Measurements from ENCODE around the gene AP1AR.
"Not testable (repeated sequence)": the region's sequence is repeated elsewhere in the genome, so short reads cannot be mapped to it uniquely, and the experiment has no call there.

The AP1AR gene, protein sequence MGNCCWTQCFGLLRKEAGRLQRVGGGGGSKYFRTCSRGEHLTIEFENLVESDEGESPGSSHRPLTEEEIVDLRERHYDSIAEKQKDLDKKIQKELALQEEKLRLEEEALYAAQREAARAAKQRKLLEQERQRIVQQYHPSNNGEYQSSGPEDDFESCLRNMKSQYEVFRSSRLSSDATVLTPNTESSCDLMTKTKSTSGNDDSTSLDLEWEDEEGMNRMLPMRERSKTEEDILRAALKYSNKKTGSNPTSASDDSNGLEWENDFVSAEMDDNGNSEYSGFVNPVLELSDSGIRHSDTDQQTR

DNA sequence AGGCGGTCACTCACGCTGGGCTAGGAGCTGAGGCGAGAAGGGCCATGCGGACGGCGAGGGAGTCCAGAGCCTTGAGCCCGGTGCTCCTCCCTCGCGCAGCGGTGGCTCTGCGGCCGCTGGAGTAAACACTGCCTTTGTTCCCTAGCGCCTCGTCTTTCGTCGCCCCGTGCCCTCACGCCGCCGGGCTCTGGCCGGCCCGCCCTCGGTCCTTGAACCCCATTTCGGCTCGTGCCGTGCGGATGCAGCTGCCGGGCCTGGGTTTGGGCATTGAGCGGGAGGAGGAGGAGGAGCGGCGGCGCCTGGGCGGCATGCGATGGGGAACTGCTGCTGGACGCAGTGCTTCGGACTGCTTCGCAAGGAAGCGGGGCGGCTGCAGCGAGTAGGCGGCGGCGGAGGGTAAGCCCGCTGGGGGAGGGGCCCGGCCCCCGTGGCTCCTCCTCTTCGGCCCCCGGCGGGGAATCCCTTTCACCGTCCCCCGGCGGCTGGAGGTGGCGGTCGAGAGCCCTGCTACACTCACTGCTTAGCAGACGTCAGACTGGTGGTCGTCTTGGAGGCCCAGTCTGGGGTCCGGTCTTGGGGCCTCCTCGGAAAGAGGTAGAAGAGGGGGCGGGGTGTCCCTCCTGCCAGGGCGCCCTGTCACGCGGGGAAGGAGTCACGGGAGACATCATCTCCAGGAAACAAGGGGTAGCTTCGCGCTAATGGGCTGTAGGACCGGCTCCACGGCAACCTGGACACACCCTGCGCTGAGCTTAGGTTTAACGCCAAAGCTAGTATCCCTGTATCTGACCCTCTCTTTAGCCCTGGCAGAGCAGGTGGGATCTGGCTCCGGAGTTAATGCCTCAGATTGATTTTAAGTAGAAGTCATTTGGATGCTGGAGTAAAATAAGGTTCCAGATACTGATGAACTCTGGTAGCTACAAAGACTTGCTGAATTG lies at the start of gene AP1AR:
AP1AR (plus strand) TSS at position 9 of the 935 bp plus-strand sequence; CDS start at position 314, 305 bp downstream.
- peak; percentile 55 for DNase-seq

DNA sequence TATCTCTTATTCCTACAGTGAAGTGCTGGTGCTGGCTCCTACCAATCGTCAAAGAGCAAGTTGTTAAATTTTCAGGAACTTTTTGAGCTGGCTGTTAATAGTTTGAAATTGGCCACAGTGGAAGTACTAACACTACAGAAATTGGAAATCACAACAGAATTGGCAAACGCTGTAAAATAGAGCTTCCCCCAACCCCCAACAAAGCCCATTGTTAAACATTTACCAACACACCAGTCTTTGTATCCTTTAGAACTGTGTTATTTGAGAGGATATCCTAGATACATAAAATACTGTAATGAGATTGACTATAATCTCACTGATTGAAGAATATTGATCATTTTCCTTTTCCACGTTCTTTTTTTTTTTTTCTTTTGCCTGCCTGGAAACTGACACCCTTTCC lies 49.0 kb upstream of the AP1AR start:
- DNase-seq = no peak

DNA sequence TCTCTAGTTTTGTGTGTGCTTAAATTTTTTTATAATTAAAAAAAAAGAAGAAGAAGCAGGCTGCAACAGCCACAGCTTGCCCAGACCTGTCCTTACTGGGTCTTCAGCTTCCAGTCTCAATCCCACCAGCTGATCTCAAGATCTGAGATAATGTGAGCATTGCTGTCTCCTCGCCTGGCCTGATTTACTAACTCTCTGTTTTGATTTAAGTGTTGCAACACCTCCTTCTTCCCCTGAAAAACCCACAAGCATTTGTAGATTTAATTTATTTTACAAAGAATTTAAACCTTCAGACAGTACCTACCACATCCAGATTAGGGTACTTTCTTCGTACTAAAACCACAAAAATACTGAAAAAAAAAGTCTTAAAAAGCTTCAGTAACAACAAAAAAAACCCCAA lies 48.3 kb upstream of the AP1AR start:
- DNase-seq = no peak

DNA sequence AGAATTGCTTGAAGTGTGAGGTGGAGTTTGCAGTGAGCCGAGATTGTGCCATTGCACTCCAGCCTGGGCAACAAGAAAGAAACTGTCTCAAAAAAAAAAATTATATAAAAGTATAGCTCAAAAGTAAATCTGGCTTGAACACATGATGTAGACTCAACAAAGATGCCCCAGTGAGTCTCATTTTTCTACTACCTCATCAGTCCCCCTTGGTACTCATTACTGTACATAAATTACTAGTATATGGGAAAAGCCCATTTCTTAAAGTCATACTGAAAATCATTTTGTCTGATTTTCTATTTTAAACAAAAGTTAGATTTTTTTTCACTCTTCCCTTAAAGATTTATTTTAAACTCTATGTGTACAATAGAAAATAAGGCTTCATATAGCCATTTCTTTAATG lies 47.1 kb upstream of the AP1AR start:
- no peak for DNase-seq

DNA sequence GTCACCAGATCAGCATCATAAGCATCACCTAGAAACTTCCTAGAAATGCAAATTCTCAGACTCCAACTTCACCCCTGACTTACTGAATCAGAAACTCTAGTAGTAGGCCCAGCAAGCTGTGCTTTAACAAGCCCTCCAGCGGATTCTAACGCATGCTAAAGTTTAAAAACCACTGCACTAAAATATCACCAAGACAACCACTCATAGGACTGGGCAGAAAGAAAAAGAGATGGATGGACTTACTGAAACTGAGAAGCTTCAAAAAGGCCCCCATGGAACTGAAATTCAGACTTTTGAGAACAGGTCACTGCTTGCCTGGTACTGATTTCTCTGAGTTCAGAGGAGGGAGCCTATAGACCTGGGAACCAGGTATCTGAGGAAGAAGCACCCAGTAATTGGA lies 46.3 kb upstream of the AP1AR start:
- DNase-seq = no peak

DNA sequence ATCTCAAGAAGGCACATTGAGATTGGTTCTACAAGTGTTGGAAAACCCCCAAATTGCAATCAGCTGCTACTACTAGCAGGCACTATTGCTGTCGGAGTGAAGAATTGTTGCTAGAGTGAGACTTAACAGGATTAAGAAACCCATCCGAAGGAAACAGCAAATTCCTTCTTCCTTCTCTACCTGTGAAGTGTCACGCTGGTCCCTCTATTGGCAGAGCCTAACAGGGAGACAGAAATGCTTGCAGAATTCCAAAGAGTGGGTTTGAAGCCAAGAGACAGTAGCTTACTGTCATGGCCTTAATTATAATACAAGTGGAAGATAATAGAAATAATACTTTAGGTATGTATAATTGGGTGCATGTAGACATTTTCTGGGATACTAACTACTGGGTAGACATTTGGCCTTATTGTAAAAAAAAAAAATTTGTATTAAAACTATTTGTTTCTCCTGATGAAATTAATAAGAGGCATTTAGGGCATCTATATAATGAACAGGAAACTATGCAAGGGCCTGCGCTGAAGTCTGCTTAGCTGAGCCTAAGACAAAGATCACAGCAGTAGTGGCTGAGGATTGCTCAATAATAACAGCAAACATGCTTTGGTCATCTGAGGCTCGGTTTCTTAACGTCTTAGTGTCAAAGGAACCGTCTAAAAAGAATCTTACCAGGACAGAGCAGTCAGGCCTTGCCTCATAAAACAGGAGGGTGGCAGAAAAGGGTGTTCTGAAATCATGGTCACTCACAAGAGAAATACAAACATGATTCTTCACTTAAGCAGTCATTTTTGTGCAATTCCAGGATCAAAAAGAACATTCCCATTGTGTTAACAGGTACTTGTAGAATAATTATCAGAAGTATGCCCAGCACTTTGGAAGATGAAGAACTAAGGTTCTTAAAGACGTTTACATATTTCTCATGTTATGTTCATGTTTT lies 45.6 kb upstream of the AP1AR start:
- no peak for DNase-seq

DNA sequence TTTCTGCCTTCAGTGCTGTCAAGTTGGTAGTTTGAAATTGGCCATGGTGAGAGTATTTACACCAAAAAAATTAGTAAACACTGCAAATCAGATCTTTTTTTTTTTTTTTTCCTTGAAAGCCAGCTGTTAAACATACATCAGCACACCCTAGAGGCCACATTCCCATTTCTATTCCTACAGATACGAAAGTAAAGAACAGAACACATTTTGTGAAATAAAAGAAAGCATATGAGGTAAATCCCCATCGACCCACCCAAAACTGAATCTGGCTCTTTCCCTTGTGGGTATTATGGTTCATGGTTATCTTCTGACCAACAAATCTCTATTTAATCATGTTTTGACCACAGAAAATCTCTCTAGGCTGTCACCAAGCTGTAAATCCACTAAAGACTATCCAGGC lies 41.8 kb upstream of the AP1AR start:
- peak; percentile 19 for DNase-seq

DNA sequence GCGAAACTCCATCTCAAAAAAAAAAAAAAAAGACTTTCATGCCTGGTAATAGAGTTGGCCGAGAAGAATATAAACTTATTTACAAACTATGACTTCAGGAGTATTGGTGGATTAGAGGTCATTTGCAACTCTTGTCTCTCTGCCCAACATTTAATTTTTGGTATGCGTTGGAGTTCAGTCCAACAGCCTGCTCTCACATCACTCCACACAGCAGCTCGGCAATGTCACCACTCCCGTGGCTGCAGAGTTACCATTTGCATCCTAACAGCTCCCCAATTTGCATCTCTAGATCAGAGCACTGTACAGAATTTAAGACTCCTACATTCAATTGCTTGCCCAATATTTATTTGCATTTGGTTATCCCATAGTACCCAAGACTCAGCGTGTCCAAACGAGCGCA lies 40.9 kb upstream of the AP1AR start:
- no peak for DNase-seq

DNA sequence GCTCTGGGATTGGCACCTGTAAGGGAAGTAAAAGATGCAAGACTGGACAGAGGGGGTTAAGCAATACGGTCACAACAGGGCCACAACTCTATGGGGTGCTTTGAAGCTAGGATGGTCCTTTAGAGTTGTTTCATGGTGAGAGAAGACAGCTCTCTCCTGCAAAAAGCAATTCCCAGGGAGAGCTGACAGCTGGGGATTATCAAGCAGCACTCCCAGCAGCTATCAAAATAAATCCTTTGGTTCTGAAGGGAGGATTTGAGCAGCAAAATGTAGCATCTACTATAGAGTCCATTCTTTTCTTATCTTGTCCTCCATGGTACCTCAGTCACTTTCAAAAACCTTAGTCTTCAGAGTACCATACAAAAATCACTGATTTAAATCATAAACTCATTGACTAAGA lies 35.1 kb upstream of the AP1AR start:
- no peak for DNase-seq

DNA sequence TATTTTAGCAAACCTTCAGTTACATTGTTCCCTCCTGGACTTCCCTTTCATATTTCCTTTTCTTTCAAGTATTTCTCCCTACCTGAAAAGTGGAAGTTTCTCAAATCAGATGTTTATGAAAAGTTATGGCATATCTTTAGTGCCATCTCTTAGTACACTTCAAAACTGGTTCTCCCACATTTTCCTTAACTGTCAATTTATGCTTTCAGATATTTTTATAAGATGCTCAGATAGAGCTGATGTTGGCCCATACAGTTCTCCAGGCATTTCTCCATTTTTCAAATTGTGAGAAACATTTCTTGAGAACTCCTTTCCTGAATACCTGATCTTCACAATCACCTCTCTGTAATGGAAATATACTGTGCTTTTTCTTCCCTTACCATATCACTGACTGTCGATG lies 32.5 kb upstream of the AP1AR start:
- no peak for DNase-seq

DNA sequence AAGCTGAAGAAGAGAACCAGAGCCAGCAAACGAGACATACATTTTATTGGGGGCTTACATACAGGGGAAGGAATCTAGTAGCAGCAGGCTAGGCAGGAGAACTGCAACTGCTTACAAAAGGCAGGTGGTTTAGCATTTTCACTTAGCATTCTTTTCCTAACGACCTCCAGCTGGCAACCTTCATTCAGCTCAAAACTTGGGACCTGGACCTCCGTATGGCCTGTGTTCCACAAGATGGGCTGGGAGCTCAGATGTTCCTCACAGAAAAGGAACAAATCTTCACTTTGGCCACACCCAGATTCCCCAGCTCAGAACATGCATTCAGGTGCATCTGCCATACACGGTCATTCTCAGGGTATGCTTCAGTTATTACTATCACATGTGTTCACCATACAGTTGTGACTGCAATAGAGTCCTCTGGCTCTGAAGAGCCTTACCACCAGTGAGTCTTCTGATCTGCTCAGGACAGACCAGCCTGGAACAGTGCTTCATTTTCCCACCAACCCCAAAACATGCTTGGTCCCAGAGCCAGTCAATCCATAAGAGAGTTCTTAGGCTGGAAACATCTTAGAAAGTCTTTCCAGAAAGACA lies 29.6 kb upstream of the AP1AR start:
- no peak for DNase-seq

DNA sequence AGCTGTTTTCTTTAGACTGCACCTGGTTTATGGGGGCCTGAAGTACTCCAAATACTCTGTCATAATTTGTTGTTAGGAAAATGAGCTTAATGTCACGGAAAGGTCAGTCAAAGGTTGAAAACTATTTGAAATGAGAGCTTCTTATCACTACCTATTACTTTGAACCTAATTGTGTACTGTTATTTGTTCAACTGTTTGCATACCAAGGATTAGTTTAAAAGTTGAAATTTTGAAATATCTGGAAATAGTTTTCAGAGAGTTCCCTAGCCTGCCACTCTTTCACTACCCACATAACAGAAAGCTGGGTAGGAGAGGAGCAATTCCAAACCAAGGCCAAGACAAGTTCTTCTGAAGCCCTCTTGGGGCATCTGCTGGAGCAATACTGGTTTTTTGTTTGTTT lies 28.0 kb upstream of the AP1AR start:
- no peak for DNase-seq

DNA sequence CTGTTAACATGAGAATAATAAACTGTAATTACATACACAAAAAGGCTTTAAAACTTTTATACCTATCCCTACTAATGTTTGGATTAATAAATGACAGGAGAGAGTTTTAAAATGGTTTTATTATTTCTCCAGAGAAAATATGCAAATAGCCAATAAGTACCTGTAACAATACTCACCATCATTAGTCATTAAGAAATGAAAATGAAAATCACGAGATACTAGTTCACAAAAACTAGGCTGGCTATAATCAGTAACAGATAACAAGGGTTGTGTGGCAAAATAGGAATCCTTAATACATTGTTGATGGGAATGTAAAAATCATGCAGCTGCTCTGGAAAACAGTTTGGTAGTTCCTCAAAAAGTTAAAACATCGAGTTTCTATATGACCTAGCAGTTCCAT lies 25.2 kb upstream of the AP1AR start:
- no peak for DNase-seq

DNA sequence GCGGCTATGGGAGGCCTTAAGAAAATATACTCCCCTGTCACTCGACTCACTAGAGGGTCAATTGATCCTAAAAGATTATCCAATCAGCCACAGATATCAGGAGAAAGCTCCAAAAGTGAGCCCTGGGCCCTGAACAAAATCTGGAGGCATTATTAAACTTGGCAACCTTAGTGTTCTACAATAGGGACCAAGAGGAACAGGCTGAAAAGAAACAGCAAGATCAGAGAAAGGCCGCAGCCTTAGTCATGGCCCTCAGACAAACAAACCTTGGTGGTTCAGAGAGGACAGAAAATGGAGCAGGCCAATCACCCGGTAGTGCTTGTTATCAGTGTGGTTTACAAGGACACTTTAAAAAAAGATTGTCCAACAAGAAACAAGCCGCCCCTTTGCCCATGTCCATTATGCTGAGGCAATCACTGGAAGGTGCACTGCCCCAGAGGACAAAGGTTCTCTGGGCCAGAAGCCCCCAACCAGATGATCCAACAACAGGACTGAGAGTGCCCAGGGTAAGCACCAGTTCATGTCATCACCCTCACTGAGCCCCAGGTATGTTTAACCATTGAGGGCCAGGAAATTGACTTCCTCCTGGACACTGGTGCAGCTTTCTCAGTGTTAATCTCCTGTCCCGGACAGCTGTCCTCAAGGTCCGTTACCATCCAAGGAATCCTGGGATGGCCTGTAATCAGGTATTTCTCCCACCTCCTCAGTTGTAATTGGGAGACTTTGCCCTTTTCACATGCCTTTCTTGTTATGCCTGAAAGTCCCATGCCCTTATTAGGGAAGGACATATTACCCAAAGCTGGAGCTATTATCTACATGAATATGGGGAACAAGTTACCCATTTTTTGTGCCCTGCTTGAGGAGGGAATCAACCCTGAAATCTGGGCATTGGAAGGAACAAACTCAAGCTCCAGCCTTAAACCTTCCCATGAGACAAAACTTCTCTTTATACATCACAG lies 23.2 kb upstream of the AP1AR start:
- not testable (repeated sequence) for DNase-seq

DNA sequence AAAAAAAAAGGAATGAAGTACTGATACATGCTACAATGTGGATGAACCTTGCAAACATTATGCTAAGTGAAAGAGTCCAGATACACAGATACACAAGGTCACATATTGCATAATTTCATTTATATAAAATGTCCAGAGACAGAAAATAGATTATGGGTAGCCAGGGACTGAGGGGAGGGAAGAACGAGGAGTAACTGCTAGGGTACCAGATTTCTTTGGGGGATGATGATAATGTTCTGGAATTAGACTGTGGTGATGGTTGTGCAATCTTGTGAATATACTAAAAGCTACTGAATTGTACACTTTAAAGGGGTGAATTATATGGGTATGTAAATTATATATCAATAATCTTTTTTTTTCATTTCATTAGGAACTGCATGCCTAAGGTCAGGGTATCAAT lies 20.8 kb upstream of the AP1AR start:
- peak; percentile 37 for DNase-seq

DNA sequence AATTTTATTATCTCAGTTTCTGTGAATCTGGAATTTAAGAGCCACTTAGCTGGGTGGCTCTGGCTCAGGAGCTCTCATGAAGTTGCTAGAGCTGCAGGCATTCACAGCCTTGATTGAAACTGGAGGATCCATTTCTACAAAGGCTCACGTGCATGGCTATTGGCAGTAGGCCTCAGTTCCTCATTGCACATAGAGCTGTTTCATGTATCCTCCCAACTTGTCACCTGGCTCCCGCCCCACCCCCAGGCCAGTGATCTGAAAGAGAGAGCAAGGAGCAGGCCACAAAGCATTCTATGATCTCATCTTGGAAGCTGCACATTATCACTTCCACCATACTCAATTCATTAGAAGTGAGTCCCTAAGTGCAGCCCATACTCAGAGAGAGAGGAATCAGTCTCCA lies 18.5 kb upstream of the AP1AR start:
- peak; percentile 18 for DNase-seq

DNA sequence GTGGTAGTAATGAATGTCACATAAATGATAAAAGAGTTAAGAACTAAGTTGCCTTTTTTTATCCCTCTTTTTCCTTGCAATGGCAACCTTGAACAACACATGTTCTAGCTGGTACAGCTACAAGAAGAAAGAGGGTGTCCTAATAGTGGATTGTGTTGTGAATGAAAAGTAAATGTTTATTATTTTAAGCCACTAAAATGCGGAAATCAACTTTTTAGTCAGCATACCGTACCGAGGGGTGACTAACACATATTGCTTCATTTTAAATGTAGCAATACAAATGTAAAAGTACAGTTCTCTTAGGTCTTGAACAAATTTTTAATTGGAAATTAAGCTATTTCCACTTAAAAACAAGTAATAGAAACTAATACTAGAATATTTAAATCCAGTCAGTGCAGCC lies 17.7 kb upstream of the AP1AR start:
- peak; percentile 85 for DNase-seq

DNA sequence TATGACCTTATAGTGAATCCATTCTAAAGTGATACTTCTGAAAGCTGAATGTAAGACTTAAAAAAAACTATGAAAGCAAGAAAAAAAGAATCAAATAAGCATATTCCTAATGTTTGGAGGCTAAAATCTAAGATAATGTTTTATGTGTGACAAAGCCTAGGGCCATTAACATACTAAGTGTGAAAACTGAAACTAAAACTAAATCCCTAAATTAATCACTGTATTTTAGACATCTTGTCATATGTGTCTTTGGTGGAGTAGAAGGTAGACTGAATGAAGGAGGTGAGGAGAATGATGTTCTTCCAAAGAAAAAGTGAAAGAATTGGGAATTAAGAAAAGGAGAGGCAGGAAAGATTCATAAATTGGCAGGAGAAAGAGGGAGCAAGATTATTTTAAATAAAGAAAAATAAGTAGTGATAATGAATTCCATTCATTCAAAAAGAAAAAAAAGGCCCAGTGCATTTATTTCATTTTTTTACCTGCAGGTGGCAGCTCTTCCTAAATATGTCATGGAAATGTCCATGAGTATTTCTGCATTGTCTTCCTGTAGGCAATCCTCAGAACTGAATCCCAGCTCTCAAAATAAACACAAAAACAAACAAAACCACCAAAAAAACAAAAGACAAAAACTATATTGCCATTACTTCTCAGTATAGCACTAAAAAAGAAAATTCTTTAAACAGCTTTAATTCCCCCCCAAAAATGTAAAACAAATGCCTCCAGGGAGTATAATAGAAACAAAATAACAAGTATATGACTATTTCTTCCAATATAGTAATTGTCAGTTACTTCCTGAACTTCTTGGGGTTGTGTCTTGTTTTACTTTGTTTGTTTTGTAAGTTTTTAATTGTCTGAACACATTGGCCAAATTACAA lies 17.0 kb upstream of the AP1AR start:
- peak; percentile 43 for DNase-seq

DNA sequence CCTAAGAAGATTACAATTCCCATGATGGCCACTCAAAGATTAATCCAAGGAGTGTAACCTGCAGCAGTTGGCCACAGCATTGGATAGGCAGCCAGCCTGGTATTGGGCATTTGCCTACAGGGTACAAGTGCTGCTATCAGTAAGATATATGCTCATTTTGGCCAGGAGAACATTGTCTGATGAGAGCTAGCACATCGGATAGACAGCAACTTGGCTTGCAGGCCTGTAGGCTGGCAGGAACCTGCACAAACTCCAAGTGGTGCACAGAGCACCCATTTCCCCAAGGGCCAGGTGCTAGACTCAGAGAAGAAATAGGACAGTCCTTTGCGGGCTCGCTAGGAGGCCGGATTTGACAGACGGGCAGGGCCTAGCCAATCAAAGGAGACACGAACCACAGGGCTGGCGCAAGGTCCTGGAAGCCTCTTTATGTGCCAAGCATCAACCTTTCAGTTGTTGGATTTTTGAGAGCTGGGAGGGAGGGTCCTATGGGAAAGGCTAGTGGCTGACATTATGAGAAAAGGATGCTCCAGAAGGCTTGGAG lies 11.7 kb upstream of the AP1AR start:
- DNase-seq = no peak

Data from HCEC 1CT (cell line).